GM18502 (cell line): Measurements from ENCODE around the gene YIPF3.
"Not testable (repeated sequence)": the region's sequence is repeated elsewhere in the genome, so short reads cannot be mapped to it uniquely, and the experiment has no call there.

Experiments
- ATAC-seq: cut with Tn5 transposase; IDR thresholded peaks from one replicate; pipeline ENCODE4 v1.9.1; 2021; ENCODE audit warnings: mild to moderate bottlenecking; ENCODE audit not compliant: unreplicated experiment, poor library complexity

The YIPF3 gene

GRCh38 chr6:43509984-43510826, 6.5 kb downstream of the YIPF3 start, which contains the start of gene LRRC73:
Gene LRRC73 (minus strand): TSS chr6:43510346. CDS start chr6:43509785, 561 bp downstream.
- ATAC-seq, result peak; percentile 58

- peak; percentile 5 for ATAC-seq
Measured at GRCh38 chr6:43509142-43509983, 7.4 kb downstream of the YIPF3 start.

GRCh38 chr6:43508481-43509141, 8.1 kb downstream of the YIPF3 start:
- ATAC-seq, result no peak

GRCh38 chr6:43506667-43507471, 9.9 kb downstream of the YIPF3 start:
- peak; percentile 51 for ATAC-seq

GRCh38 chr6:43506171-43506570, 10.6 kb downstream of the YIPF3 start:
- ATAC-seq, result no peak

GRCh38 chr6:43505718-43506117, 11.0 kb downstream of the YIPF3 start:
- no peak for ATAC-seq

GRCh38 chr6:43504756-43505593, 11.8 kb downstream of the YIPF3 start:
- ATAC-seq, result no peak

- no peak for ATAC-seq
Measured at GRCh38 chr6:43503443-43503842, 13.3 kb downstream of the YIPF3 start.

GRCh38 chr6:43502666-43503065, 14.1 kb downstream of the YIPF3 start:
- no peak for ATAC-seq

GRCh38 chr6:43500921-43501320, 15.8 kb downstream of the YIPF3 start:
- ATAC-seq, result no peak

- ATAC-seq, result no peak
Measured at GRCh38 chr6:43499028-43499815, 17.5 kb downstream of the YIPF3 start.

GRCh38 chr6:43498291-43498690, 18.4 kb downstream of the YIPF3 start:
- ATAC-seq, result not testable (repeated sequence)

GRCh38 chr6:43497689-43498088, 19.0 kb downstream of the YIPF3 start:
- no peak for ATAC-seq

- ATAC-seq, result no peak
Measured at GRCh38 chr6:43497129-43497396, 19.7 kb downstream of the YIPF3 start.

- no peak for ATAC-seq
Measured at GRCh38 chr6:43496370-43497128, 20.2 kb downstream of the YIPF3 start.

- ATAC-seq, result no peak
Measured at GRCh38 chr6:43495409-43495941, 21.3 kb downstream of the YIPF3 start.

GRCh38 chr6:43494766-43495165, 22.0 kb downstream of the YIPF3 start:
- ATAC-seq, result no peak

GRCh38 chr6:43494321-43494720, 22.4 kb downstream of the YIPF3 start:
- ATAC-seq, result no peak
